ENCODE data around the gene FGGY. TPM values are rescaled to one million over a fixed set of nuclear protein-coding genes. Genes with fewer than 3 reads are reported as not detected.
"Not testable (repeated sequence)": the region's sequence is repeated elsewhere in the genome, so short reads cannot be mapped to it uniquely, and the experiment has no call there.

FGGY gene
- total RNA-seq, 1 experiment from 2014 or later: 17.8 TPM

DNA sequence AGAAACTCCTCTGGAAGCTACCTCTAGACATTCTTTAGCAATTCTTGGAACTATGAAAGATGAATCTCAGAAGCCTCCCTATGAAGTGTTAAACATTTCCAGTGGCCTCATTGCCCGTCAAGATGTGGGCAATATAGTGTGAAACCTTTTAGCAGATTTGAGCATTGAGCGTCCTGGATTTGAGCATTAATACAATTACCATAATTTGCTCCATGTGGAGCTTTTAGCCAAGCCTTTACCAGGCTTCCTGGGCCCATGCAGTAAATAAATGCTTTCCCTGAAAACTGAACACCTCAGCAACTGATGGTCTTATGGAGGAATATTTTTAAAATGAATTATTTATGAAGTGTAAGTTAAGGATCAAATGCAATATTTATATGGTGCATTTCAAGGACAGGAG, 162.0 kb downstream of the FGGY start:
- Histone ChIP-seq H3K4me2 (no peak overlapping the region), H3K4me3 (no peak overlapping the region), H3K36me3 (ENCODE audit: low read depth) (no peaks in the 10 kb centered on the region), H3K27me3 (ENCODE audit: insufficient read depth, low read depth) (no peaks in the 10 kb centered on the region), H3K4me1 (replicated peaks; ENCODE audit: insufficient read depth) (peaks cover 19% of the 10 kb centered on the region), H3K9me2 (ENCODE audit: insufficient read depth) (no peaks in the 10 kb centered on the region), H4K20me1 (ENCODE audit: insufficient read depth) (no peaks in the 10 kb centered on the region), H2AFZ (no peak overlapping the region), H3K9me3 (ENCODE audit: insufficient read depth, low read depth) (no peaks in the 10 kb centered on the region; the same call in 1 of the 2 replicates), H3K27ac (no peak overlapping the region), H3K79me2 (ENCODE audit: low read depth) (no peaks in the 10 kb centered on the region), H3F3A (ENCODE audit: insufficient read depth, low read depth) (peaks cover 5% of the 10 kb centered on the region; the same call in 1 of the 2 replicates)
- TF ChIP-seq EZH2 (IDR thresholded peaks at IDR 0.05; ENCODE audit: low read depth): no peak
- TF ChIP-seq, protein P1, sequence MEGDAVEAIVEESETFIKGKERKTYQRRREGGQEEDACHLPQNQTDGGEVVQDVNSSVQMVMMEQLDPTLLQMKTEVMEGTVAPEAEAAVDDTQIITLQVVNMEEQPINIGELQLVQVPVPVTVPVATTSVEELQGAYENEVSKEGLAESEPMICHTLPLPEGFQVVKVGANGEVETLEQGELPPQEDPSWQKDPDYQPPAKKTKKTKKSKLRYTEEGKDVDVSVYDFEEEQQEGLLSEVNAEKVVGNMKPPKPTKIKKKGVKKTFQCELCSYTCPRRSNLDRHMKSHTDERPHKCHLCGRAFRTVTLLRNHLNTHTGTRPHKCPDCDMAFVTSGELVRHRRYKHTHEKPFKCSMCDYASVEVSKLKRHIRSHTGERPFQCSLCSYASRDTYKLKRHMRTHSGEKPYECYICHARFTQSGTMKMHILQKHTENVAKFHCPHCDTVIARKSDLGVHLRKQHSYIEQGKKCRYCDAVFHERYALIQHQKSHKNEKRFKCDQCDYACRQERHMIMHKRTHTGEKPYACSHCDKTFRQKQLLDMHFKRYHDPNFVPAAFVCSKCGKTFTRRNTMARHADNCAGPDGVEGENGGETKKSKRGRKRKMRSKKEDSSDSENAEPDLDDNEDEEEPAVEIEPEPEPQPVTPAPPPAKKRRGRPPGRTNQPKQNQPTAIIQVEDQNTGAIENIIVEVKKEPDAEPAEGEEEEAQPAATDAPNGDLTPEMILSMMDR (conservative IDR thresholded peaks at IDR 0.05): no peak
- intact Hi-C loops (cut with micrococcal nuclease; ENCODE audit: unreplicated experiment): no loop called here
- POLR2A ChIA-PET (ENCODE audit: unreplicated experiment): no interaction called here
- BruUV-seq (replicated peaks): no TSS peak
- DNase-seq: no peak
- CTCF ChIA-PET: no interaction called here

DNA sequence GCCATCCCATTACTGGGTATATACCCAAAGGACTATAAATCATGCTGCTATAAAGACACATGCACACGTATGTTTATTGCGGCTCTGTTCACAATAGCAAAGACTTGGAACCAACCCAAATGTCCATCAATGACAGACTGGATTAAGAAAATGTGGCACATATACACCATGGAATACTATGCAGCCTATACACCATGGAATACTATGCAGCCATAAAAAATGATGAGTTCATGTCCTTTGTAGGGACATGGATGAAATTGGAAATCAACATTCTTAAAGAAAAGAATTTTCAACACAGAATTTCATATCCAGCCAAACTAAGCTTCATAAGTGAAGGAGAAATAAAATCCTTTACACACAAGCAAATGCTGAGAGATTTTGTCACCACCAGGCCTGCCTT, 166.0 kb downstream of the FGGY start:
- H3K36me3 ChIP-seq (ENCODE audit: low read depth); H4K20me1 ChIP-seq (ENCODE audit: insufficient read depth); H3K9me2 ChIP-seq (ENCODE audit: insufficient read depth); DNase-seq; H3K27ac ChIP-seq; H3K4me3 ChIP-seq; H3F3A ChIP-seq (ENCODE audit: insufficient read depth, low read depth); CTCF ChIA-PET; H3K4me1 ChIP-seq (replicated peaks; ENCODE audit: insufficient read depth); H3K79me2 ChIP-seq (ENCODE audit: low read depth); BruUV-seq (replicated peaks); intact Hi-C loops (cut with micrococcal nuclease; ENCODE audit: unreplicated experiment); H3K4me2 ChIP-seq; H3K9me3 ChIP-seq (ENCODE audit: insufficient read depth, low read depth); POLR2A ChIA-PET (ENCODE audit: unreplicated experiment); H2AFZ ChIP-seq; H3K27me3 ChIP-seq (ENCODE audit: insufficient read depth, low read depth): not testable (repeated sequence)

DNA sequence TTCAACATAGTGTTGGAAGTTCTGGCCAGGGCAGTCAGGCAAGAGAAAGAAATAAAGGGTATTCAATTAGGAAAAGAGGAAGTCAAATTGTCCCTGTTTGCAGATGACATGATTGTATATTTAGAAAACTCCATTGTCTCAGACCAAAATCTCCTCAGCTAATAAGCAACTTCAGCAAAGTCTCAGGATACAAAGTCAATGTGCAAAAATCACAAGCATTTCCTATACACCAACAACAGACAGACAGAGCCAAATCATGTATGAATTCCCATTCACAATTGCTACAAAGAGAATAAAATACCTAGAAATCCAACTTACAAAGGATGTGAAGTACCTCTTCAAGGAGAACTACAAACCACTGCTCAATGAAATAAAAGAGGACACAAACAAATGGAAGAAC, 168.6 kb downstream of the FGGY start:
- POLR2A ChIA-PET (ENCODE audit: unreplicated experiment); H3K9me2 ChIP-seq (ENCODE audit: insufficient read depth); H3K4me2 ChIP-seq; H3K4me3 ChIP-seq; intact Hi-C loops (cut with micrococcal nuclease; ENCODE audit: unreplicated experiment); H3K79me2 ChIP-seq (ENCODE audit: low read depth); BruUV-seq (replicated peaks); H3K36me3 ChIP-seq (ENCODE audit: low read depth); H2AFZ ChIP-seq; H3K4me1 ChIP-seq (replicated peaks; ENCODE audit: insufficient read depth); H3K27me3 ChIP-seq (ENCODE audit: insufficient read depth, low read depth); H4K20me1 ChIP-seq (ENCODE audit: insufficient read depth); H3K27ac ChIP-seq; H3K9me3 ChIP-seq (ENCODE audit: insufficient read depth, low read depth); CTCF ChIA-PET; H3F3A ChIP-seq (ENCODE audit: insufficient read depth, low read depth); DNase-seq: not testable (repeated sequence)

DNA sequence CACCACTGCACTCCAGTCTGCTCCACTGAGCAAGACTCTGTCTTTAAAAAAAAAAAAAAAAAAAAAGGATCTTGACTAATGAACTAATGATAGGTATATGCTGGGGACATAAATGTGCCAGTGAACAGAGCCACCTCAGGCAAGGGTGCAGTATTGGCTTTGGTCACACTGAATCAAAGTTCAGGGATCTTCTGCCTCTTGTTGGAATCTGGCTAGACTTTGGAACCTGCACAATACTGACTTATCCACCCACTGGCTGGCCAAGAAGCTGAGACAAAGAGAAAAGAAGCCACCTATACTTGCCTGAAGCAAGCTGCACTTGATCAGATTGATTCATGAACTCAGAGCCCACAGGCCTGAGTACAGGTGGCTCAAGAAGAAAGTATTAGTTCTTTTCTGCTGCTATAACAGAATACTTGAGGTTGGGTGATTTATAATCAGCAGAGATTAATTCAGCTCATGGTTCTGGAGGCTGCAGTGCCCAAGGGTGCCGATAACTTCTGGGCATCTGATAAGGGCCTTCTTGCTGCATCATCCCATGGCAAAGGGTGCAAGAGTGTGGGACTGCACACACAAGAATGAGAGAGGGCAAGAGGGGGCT, 172.0 kb downstream of the FGGY start:
- H3K27ac ChIP-seq: no peak overlapping the region
- no peaks in the 10 kb centered on the region for H3K4me1 ChIP-seq (replicated peaks; ENCODE audit: insufficient read depth)
- H3K9me2 ChIP-seq (ENCODE audit: insufficient read depth): no peaks in the 10 kb centered on the region
- no peak overlapping the region for H2AFZ ChIP-seq
- ChIA-PET CTCF (no interaction called here), POLR2A (ENCODE audit: unreplicated experiment) (no interaction called here)
- H3K9me3 ChIP-seq (ENCODE audit: insufficient read depth, low read depth): no peaks in the 10 kb centered on the region
- H3K27me3 ChIP-seq (ENCODE audit: insufficient read depth, low read depth): no peaks in the 10 kb centered on the region
- H4K20me1 ChIP-seq (ENCODE audit: insufficient read depth): no peaks in the 10 kb centered on the region
- no peaks in the 10 kb centered on the region for H3F3A ChIP-seq (ENCODE audit: insufficient read depth, low read depth)
- no peaks in the 10 kb centered on the region for H3K79me2 ChIP-seq (ENCODE audit: low read depth)
- H3K36me3 ChIP-seq (ENCODE audit: low read depth): no peaks in the 10 kb centered on the region
- H3K4me3 ChIP-seq: no peak overlapping the region
- TF ChIP-seq, protein P1 (conservative IDR thresholded peaks at IDR 0.05): no peak
- TF ChIP-seq EZH2 (IDR thresholded peaks at IDR 0.05; ENCODE audit: low read depth): no peak
- no peak for DNase-seq
- no peak overlapping the region for H3K4me2 ChIP-seq
- intact Hi-C loops (cut with micrococcal nuclease; ENCODE audit: unreplicated experiment): no loop called here
- BruUV-seq (replicated peaks): no TSS peak

DNA sequence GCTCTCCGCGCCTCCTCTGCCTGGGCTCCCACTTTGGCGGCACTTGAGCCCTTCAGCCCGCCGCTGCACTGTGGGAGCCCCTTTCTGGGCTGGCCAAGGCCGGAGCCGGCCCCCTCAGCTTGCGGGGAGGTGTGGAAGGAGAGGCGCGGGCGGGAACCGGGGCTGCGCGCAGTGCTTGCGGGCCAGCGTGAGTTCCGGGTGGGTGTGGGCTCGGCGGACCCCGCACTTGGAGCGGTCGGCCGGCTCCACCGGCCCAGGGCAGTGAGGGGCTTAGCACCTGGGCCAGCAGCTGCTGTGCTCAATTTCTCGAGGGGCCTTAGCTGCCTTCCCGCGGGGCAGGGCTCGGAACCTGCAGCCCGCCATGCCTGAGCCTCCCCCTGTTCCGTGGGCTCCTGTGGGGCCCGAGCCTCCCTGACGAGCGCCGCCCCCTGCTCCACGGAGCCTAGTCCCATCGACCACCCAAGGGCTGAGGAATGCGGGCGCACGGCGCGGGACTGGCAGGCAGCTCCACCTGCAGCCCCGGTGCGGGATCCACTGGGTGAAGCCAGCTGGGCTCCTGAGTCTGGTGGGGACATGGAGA, 175.2 kb downstream of the FGGY start:
- intact Hi-C loops (cut with micrococcal nuclease; ENCODE audit: unreplicated experiment); H3K36me3 ChIP-seq (ENCODE audit: low read depth); H3K27me3 ChIP-seq (ENCODE audit: insufficient read depth, low read depth); H3K9me3 ChIP-seq (ENCODE audit: insufficient read depth, low read depth); H3K27ac ChIP-seq; H3K4me2 ChIP-seq; H3K4me1 ChIP-seq (replicated peaks; ENCODE audit: insufficient read depth); CTCF ChIA-PET; DNase-seq; H3F3A ChIP-seq (ENCODE audit: insufficient read depth, low read depth); H3K79me2 ChIP-seq (ENCODE audit: low read depth); H3K4me3 ChIP-seq; BruUV-seq (replicated peaks); H3K9me2 ChIP-seq (ENCODE audit: insufficient read depth); H4K20me1 ChIP-seq (ENCODE audit: insufficient read depth); H2AFZ ChIP-seq; POLR2A ChIA-PET (ENCODE audit: unreplicated experiment): not testable (repeated sequence)
